IPS DF 4.7 (cell line): ENCODE data around the gene OCRL.

Experiments
- DNase-seq: peaks from one replicate; pipeline ENCODE4 v3.0.0-alpha.2; 2013; ENCODE audit warnings: low spot score; ENCODE audit errors: extremely low read depth

OCRL gene

DNA sequence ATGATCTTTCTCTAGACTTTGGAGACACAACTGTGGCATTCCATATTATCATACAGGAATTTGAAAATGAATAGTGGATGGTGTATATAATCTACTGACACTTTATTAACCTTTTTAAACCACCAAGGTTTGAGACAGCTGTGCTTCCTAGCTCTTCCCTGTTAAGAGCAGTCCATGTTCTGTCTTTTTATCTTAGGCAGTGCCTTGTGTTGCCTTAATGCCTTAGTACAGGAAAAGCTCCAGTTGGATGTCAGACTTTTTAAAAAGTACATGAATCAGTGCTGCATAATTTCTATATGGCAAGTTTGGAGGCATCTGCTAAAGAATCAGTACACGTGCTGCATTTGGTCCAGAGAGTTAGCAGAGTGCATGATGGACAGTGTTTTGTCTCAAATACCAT lies 45.1 kb downstream of the OCRL start:
- no peak for DNase-seq

GRCh38 chrX:129585691-129586090 lies 45.6 kb downstream of the OCRL start:
- no peak for DNase-seq

DNA sequence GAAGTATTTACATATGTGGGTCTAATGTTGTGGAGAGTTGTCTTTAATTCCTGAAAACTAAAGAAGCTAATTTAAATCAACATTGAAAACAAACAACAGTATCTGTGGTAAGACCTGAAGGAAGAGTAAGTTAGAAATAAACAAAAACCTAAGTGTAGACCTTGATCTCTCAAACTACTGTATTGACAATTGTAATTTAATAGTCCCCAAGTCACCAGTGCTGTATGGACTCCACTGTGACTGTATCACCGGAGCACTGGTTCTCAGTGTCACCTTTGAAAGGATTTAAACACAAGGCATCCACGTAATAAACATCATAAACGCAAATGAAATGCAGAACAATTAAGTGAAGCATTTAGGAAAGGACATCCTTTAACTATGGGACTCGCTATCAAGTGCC lies 46.4 kb downstream of the OCRL start:
- DNase-seq: no peak

- DNase-seq: no peak
Observed at GRCh38 chrX:129590596-129590995, 50.5 kb downstream of the OCRL start.

DNA sequence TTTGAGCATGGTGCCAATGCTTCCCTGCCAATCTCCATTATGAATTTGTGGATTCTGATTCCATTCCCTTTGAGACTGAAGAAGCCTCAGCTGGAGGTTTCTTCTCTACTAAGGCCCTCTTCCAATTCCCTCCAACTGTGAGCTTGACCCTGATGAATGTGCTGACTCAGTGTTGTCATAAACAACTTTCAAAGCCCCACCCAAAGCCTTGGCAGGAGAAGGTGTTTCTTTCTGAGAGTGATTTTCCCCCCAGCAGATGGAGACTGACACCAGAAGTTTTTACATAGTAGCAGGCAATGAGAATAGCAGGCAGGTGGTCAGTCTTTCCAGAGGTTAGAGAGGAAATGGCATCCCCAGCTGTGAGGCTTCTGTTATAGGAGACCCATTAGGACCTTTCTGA lies 53.1 kb downstream of the OCRL start:
- DNase-seq: no peak

DNA sequence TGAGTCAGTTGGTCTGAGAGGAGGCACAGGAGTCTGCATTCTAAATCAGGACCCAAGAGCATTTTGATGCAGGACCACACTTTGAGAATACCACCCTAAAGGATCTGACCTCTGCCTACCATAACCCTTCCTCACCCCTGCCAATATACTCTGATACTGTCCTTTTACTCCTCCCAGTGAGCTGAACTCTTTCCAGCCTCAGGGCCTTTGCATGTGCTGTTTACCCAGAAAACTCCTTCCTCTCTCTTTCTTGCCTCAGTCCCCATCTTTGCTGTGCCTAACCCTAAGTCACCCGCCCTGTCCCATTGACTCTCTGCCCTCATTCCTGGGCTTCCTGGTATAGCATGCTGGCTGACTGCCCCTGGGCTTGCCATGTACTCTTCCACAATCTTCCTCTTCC lies 54.7 kb downstream of the OCRL start:
- DNase-seq: no peak

DNA sequence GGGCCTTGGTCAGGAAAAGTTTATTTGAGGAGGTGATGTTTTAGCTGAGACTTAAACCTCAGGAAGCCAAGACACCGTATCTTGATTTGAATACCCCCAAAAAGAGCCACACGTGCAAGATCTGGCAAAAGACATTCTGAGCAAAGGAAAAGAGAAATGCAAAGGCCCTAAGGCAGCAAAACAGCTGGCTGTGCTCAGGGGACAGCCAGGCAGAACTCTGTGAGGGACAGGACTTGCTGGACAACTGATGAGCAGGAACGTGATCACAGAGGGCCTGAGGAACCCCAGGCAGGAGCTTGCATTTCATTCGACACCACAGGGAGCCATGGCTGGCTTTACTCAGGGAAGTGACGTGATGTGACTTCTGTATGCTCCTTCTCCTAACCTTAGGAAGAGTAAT lies 56.0 kb downstream of the OCRL start:
- DNase-seq: no peak

- no peak for DNase-seq
Observed at GRCh38 chrX:129597905-129598304, 57.8 kb downstream of the OCRL start.

DNA sequence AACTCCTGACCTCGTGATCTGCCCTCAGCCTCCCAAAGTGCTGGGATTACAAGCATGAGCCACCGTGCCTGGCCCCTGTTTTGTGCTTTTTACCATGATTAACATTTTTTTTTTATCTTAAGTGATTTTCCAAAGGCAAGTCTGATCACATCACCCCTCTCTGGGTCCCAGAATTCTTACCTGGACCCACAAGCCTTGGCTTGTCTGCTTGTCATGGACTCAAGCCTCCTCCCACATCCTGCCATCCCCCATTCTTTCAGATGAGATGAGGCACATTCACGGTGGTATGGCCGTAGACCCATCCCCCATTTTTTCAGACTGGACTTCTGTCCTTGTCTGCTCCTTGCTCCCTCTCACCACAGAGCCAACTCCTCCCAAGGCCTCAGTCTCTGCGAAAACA lies 59.4 kb downstream of the OCRL start:
- no peak for DNase-seq

DNA sequence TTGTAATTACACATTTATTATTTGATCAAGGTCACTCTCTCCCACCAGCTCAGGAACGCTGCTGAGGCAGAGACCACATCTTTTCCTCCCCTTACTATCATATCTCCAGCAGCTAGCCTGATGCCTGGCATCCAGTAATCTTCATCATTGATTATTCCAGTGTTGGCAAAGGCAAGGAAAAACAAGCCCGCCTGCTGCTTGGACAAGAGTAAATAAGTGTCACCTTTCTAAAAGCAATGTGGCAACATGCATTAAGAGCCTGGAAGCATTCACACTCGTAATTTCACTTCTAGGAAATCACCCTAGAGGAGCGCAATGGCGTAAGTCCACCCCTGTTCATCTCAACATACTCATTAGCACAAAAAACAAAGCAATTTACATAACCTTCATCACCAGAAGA lies 59.9 kb downstream of the OCRL start:
- DNase-seq: no peak

DNA sequence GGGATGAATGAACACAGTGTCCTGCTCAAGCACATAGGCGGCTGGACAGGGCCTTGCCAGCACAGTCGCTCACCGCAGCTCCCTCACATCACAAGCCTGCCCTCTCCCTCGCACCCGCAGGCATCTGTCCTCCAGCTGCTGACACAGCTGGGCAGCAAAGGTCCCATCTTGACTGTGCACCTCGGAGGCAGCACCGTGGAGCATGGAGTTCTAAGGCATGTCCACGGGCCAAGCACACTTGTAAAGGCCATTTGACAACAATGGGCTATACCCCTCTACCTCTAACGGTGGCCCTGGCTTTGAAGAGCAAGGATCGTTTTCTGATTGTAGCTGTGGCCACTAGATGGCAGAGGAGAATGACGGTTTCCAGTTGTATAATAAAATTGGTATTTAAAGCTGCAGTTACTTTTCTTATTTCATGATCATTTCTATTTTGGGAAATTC lies 60.9 kb downstream of the OCRL start:
- no peak for DNase-seq

- no peak for DNase-seq
Observed at GRCh38 chrX:129606918-129607317, 66.9 kb downstream of the OCRL start.

- DNase-seq: no peak
Observed at GRCh38 chrX:129608496-129608895, 68.4 kb downstream of the OCRL start.

DNA sequence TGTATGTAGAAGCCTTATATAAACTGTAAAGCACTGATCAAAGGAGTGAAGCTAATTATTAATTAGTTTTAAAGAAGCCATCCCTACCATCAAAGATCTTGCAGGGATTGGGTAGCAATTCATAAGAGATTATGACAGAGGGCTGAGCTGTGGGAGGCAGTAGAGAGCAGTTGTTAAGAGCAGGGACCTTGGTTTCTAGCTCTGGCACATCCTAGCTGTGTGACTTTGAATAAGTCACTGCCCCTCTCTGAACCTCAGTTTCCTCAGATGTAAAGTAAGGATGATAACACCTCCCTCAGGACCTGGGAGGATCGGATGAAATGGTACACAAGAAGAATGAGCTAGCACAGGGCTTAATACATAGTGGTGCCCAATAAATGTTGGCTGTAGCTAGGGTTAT lies 69.3 kb downstream of the OCRL start:
- DNase-seq: no peak

GRCh38 chrX:129612396-129612795 lies 72.3 kb downstream of the OCRL start:
- no peak for DNase-seq

- DNase-seq: no peak
Observed at GRCh38 chrX:129613596-129613995, 73.5 kb downstream of the OCRL start.

DNA sequence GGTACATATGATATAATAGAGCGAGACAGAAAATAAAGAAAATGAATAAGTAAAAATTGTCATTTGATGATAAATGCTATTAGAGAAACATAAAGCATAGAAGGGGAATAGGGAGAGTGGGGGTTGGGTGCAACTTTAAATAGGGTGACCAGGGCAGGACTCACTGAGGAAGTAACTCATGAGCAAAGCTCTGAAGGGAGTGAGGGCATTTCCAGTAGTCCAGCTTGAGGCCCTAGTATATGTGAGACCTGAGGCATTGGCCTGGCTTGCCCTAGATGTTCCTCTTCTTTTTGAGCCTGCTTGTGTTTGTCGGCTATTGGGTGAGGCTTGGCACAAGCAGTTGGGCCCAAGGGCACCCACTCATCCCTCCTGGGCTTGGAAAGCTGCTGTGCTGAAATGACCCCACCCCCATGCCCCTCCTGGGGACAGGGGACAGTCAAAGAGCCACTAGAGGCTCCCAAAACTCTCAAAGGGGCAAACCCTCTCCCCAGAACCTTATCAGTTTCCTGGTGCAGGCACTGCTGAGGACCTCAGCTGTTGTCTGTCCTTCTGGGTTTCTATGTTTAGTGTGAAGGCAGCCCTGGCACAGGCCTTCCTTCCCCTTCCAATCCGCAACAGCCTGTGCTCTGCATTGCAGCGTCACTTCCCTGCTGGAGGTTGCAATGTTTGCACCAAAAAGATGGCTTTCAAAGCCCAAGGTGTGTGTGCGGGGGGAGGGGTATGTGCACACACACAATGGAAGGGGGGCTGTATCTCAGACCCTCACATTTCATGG lies 74.6 kb downstream of the OCRL start:
- no peak for DNase-seq

DNA sequence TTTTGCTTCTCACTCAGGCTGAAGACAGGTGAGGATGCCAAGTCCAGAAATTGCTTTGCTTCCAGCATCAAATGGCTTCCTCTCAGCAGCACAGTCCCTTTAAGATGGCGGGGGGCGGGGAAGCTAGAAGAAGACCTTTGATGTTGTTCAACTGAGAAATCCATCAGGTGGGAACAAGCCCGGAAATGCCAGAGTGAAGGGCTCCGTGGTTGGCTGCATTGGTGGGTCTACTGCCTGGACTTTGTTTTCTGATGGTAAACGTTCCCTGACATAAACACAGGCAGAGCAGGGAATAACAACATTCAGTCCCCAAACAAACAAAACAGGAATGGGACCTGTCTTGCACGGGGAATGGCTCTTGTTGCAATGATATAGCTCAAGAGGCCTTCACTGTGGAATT lies 77.4 kb downstream of the OCRL start:
- no peak for DNase-seq

DNA sequence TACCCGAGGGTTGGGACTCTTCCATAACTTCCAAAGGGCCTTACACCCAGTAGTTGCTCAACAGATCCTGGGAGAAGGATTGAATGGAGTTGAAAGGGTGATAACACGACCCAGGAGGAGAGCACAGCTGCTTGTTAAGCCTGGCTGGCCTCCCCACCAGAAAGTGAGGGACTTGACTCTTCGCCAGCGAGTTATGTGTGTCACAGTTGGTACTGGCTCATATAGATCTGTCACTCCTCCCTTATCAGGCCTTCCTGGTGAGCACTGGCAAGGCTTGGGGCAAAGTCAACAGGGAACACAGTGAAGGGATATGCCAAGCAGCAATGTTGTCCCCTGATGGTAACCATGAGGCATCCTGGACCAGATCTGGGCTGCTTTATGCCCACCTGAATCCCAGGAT lies 78.9 kb downstream of the OCRL start:
- DNase-seq: no peak

DNA sequence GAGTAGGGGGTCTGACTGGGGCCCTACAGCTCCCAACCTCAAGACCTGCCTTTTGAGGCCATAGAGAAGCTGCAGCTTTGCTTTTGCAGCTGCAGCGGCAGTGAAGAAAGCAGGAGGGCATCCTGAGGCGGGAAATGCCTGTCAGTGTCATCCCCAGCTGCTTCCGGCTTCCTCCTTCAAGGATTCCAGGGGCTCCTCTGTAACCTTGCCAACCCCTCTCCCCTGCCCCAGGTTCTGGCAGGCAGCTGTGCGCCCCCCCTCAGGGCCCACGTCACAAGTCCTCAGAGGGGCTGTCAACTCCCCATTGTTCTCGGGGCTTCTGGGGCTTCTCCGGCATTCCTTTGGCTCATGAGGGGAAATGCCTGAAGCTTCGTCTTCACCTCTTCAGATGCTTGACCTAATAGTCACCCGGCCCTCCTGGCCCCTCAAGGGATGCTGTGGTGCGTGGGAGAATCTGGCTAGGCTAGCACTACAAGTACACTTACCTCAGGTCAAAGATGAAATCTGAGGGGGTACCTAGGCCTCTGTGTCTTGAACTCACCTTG lies 82.8 kb downstream of the OCRL start:
- no peak for DNase-seq

GRCh38 chrX:129626026-129626425 lies 86.0 kb downstream of the OCRL start:
- DNase-seq: no peak

- DNase-seq: no peak
Observed at GRCh38 chrX:129629837-129630236, 89.8 kb downstream of the OCRL start.

GRCh38 chrX:129631849-129632248 lies 91.8 kb downstream of the OCRL start:
- no peak for DNase-seq
